HTR-8/SVneo (cell line): ENCODE results near the gene MSRB3.

ENCODE experiments used
- DNase-seq: peaks from one replicate; pipeline ENCODE4 v3.0.0; 2011; ENCODE audit warnings: low spot score, mixed read lengths; ENCODE audit not compliant: insufficient read length
- FAIRE-seq: peaks from 2 replicates; lab custom pipeline; 2011; peaks lifted over from hg19 to GRCh38; lab: Jason Lieb, UNC

Gene MSRB3

DNA sequence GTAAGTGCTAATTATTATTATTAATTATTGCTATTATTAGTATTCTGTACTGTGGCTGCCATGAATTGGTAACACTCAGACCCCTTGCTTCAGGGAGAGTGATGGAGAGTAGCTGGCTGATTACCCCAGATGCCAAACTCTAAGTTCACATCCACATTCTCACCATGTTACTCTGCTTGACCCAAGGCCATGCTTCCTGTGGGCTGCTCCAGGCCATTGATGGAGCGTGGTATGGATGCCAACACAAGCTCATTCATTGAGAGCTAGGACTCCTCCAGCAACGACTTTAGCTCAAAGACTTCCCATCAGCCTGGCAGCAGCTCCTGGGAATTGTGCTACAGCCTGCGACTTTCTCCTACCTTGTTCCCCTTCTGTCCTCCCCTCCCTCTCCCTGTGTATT, 233.4 kb downstream of the MSRB3 start:
- DNase-seq (no peak), FAIRE-seq (no peak)
